HEK293 (cell line): Measurements from ENCODE around the gene PIPOX.

Source experiments
- CTCF ChIA-PET: fragments of 350-600 bp; formaldehyde crosslinking; extraction: SDS; loops from one replicate; lab custom pipeline; 2021; ENCODE audit warnings: antibody characterized with exemption; lab: Yijun Ruan, JAX
- POLR2A ChIA-PET: fragments of 300-600 bp; formaldehyde crosslinking; extraction: SDS; loops from one replicate; lab custom pipeline; 2020; ENCODE audit warnings: antibody characterized with exemption, inconsistent platforms; lab: Yijun Ruan, JAX
- H3K27ac ChIP-seq: fragments of 200-500 bp; sonication (Bioruptor generic); 2 replicates; pipeline ENCODE4 v1.5.1; 2014; ENCODE audit warnings: low read depth, low read length, control low read depth, inconsistent platforms; ENCODE audit errors: extremely low read depth
- H3K36me3 ChIP-seq, 2 experiments: fragments of 200-500 bp in 1 of 2; sonication (Bioruptor generic) in 1 of 2; 1 replicate in 1 of 2; 2 replicates in 1 of 2; pipeline ENCODE4 v1.5.1; 2014 to 2017; ENCODE audit warnings: inconsistent platforms in 2 of 2, low read length in 2 of 2; ENCODE audit not compliant: control insufficient read depth in 2 of 2, insufficient read depth in 1 of 2
- H3K4me1 ChIP-seq: fragments of 200-500 bp; sonication (Bioruptor generic); 2 replicates; pipeline ENCODE4 v1.5.1; 2014; ENCODE audit warnings: mild to moderate bottlenecking, low read length, inconsistent platforms; ENCODE audit not compliant: control insufficient read depth, insufficient read depth
- H3K4me3 ChIP-seq: 2 replicates; pipeline ENCODE4 v1.5.1; 2011; ENCODE audit warnings: low read depth, mild to moderate bottlenecking, control low read depth, low read length, moderate library complexity
- H3K9me3 ChIP-seq: fragments of 200-500 bp; sonication (Bioruptor generic); 2 replicates; pipeline ENCODE4 v1.5.1; 2014; ENCODE audit warnings: low read depth, low read length, inconsistent platforms; ENCODE audit not compliant: control insufficient read depth, insufficient read depth
- ELK4 ChIP-seq: IDR thresholded peaks from 2 replicates; pipeline ENCODE4 v1.6.1; 2011; ENCODE audit warnings: mild to moderate bottlenecking, low read depth, low read length, borderline replicate concordance
- HOXC10 ChIP-seq: sonication (generic); formaldehyde crosslinking; IDR thresholded peaks from 2 replicates; pipeline ENCODE4 v1.8.1; 2023; ENCODE audit warnings: mild to moderate bottlenecking, missing genetic modification reagents
- KLF16 ChIP-seq: fragments of 450-650 bp; formaldehyde crosslinking; IDR thresholded peaks from 2 replicates; pipeline ENCODE4 v1.5.1; 2017; ENCODE audit warnings: missing biosample characterization, missing genetic modification characterization
- PRDM1 ChIP-seq: fragments of 450-650 bp; formaldehyde crosslinking; IDR thresholded peaks from 2 replicates; pipeline ENCODE4; 2016; ENCODE audit warnings: missing biosample characterization, missing genetic modification characterization
- RBAK ChIP-seq: fragments of 450-650 bp; formaldehyde crosslinking; IDR thresholded peaks from 2 replicates; pipeline ENCODE4 v1.5.1; 2016; ENCODE audit warnings: missing biosample characterization, missing genetic modification characterization
- SCRT1 ChIP-seq: fragments of 450-650 bp; formaldehyde crosslinking; IDR thresholded peaks from 2 replicates; pipeline ENCODE4 v1.5.1; 2016; ENCODE audit warnings: missing biosample characterization, missing genetic modification characterization, borderline replicate concordance
- SCRT2 ChIP-seq: fragments of 450-650 bp; formaldehyde crosslinking; IDR thresholded peaks from 2 replicates; pipeline ENCODE4 v1.5.1; 2016; ENCODE audit warnings: missing biosample characterization, missing genetic modification characterization
- TRIM28 ChIP-seq: IDR thresholded peaks from 2 replicates; pipeline ENCODE4 v1.6.1; 2011; ENCODE audit warnings: low read length, control low read depth, borderline replicate concordance
- YY2 ChIP-seq: fragments of 450-650 bp; formaldehyde crosslinking; IDR thresholded peaks from 2 replicates; pipeline ENCODE4 v1.5.1; 2016; ENCODE audit warnings: missing biosample characterization, missing genetic modification characterization
- ZIC2 ChIP-seq: fragments of 450-650 bp; formaldehyde crosslinking; IDR thresholded peaks from 2 replicates; pipeline ENCODE4 v1.5.1; 2016; ENCODE audit warnings: missing biosample characterization, missing genetic modification characterization
- ZNF114 ChIP-seq: fragments of 450-650 bp; formaldehyde crosslinking; IDR thresholded peaks from 2 replicates; pipeline ENCODE4 v1.5.0; 2017; ENCODE audit warnings: missing biosample characterization, missing genetic modification characterization
- ZNF132 ChIP-seq: fragments of 450-650 bp; formaldehyde crosslinking; IDR thresholded peaks from 2 replicates; pipeline ENCODE4 v1.5.1; 2017; ENCODE audit warnings: missing biosample characterization, missing genetic modification characterization, borderline replicate concordance
- ZNF16 ChIP-seq: fragments of 450-650 bp; formaldehyde crosslinking; IDR thresholded peaks from 2 replicates; pipeline ENCODE4 v1.5.1; 2016; ENCODE audit warnings: low read depth, missing biosample characterization, missing genetic modification characterization
- ZNF175 ChIP-seq: fragments of 450-650 bp; formaldehyde crosslinking; IDR thresholded peaks from 2 replicates; pipeline ENCODE4 v1.5.1; 2016; ENCODE audit warnings: missing biosample characterization, missing genetic modification characterization
- ZNF18 ChIP-seq: fragments of 450-650 bp; formaldehyde crosslinking; IDR thresholded peaks from 2 replicates; pipeline ENCODE4 v1.5.1; 2016; ENCODE audit warnings: missing biosample characterization, missing genetic modification characterization
- ZNF366 ChIP-seq: fragments of 450-650 bp; formaldehyde crosslinking; conservative IDR thresholded peaks from 2 replicates; pipeline ENCODE4 v1.5.1; 2016; ENCODE audit warnings: missing biosample characterization, missing genetic modification characterization
- ZNF510 ChIP-seq: fragments of 450-650 bp; formaldehyde crosslinking; IDR thresholded peaks from 2 replicates; pipeline ENCODE4 v1.5.1; 2018; ENCODE audit warnings: mild to moderate bottlenecking, missing genetic modification characterization, missing biosample characterization; ENCODE audit not compliant: insufficient replicate concordance
- ZNF549 ChIP-seq: fragments of 450-650 bp; IDR thresholded peaks from 2 replicates; pipeline ENCODE4 v1.5.1; 2018; ENCODE audit warnings: missing biosample characterization, missing genetic modification characterization, mild to moderate bottlenecking, inconsistent platforms, moderate library complexity
- ZNF558 ChIP-seq: fragments of 450-650 bp; formaldehyde crosslinking; IDR thresholded peaks from 2 replicates; pipeline ENCODE4 v1.5.1; 2016; ENCODE audit warnings: missing biosample characterization, missing genetic modification characterization
- ZNF560 ChIP-seq: fragments of 450-650 bp; formaldehyde crosslinking; IDR thresholded peaks from 2 replicates; pipeline ENCODE4 v1.5.1; 2017; ENCODE audit warnings: missing biosample characterization, missing genetic modification characterization, borderline replicate concordance
- ZNF561 ChIP-seq: fragments of 450-650 bp; IDR thresholded peaks from 2 replicates; pipeline ENCODE4 v1.5.1; 2018; ENCODE audit warnings: missing biosample characterization, missing genetic modification characterization, borderline replicate concordance
- ZNF639 ChIP-seq: fragments of 450-650 bp; formaldehyde crosslinking; IDR thresholded peaks from 2 replicates; pipeline ENCODE4 v1.5.1; 2016; ENCODE audit warnings: missing biosample characterization, missing genetic modification characterization
- ZNF645 ChIP-seq: fragments of 450-650 bp; formaldehyde crosslinking; IDR thresholded peaks from 2 replicates; pipeline ENCODE4; 2016; ENCODE audit warnings: missing biosample characterization, missing genetic modification characterization
- ZSCAN30 ChIP-seq: fragments of 450-650 bp; IDR thresholded peaks from 2 replicates; pipeline ENCODE4 v1.5.1; 2018; ENCODE audit warnings: missing biosample characterization, mild to moderate bottlenecking, missing genetic modification characterization, moderate library complexity

PIPOX gene

GRCh38 chr17:29042679-29043538 lies at the start of gene PIPOX (continued):
- TF ChIP-seq ZNF18 (tag by site-specific recombination) (no peak), ZIC2 (tag by site-specific recombination) (peak; percentile 98)

- H3K9me3 ChIP-seq: no peaks in the 10 kb centered on the region
- CTCF ChIA-PET: interaction anchor here (1.4 to 1.6 kb wide), 2 partner anchors 28 to 119 kb away, joined by 5 read pairs; no protein-coding TSS in a partner anchor
- H3K36me3 ChIP-seq: no peaks in the 10 kb centered on the region
- no peaks in the 10 kb centered on the region for H3K4me1 ChIP-seq
- POLR2A ChIA-PET: interaction anchor here (0.5 kb wide), 1 partner anchor 298 kb away, joined by 4 read pairs; no protein-coding TSS in a partner anchor
- no peak overlapping the region for H3K27ac ChIP-seq
- H3K4me3 ChIP-seq: no peak overlapping the region
- TF ChIP-seq ZNF645 (no peak), SCRT2 (tag by site-specific recombination) (no peak), PRDM1 (tag by site-specific recombination) (no peak), ZNF114 (tag by site-specific recombination) (no peak), YY2 (tag by site-specific recombination) (no peak), ZNF639 (tag by site-specific recombination) (no peak), ZNF549 (tag by site-specific recombination) (no peak), ZNF132 (tag by site-specific recombination) (no peak), ZNF175 (tag by site-specific recombination) (no peak), KLF16 (tag by site-specific recombination) (no peak), ZNF560 (no peak), ELK4 (no peak), ZNF561 (tag by site-specific recombination) (no peak)
These were observed 49.1 kb upstream of the PIPOX start for GRCh38 chr17:28993645-28994426.

GRCh38 chr17:28996554-28997096 lies 46.3 kb upstream of the PIPOX start:
- Histone ChIP-seq H3K9me3 (no peaks in the 10 kb centered on the region), H3K4me3 (no peak overlapping the region), H3K36me3 (no peaks in the 10 kb centered on the region), H3K27ac (no peak overlapping the region), H3K4me1 (no peaks in the 10 kb centered on the region)
- ChIA-PET CTCF (interaction anchor here (1.3 kb wide), 1 partner anchor 43 kb away, joined by 4 read pairs; no protein-coding TSS in a partner anchor), POLR2A (interaction anchor here (1.4 kb wide), 1 partner anchor 82 kb away, joined by 3 read pairs; no protein-coding TSS in a partner anchor)
- TF ChIP-seq ZNF558: no peak
- TF ChIP-seq HOXC10: no peak
- no peak for TF ChIP-seq RBAK (tag by site-specific recombination)
- TF ChIP-seq TRIM28: no peak
- peak; percentile 90 for TF ChIP-seq SCRT1
- peak; percentile 97 for TF ChIP-seq SCRT2 (tag by site-specific recombination)
- no peak for TF ChIP-seq ZSCAN30 (tag by site-specific recombination)
- no peak for TF ChIP-seq ZNF510 (tag by site-specific recombination)
- no peak for TF ChIP-seq ZNF366 (tag by site-specific recombination)
- no peak for TF ChIP-seq ZNF132 (tag by site-specific recombination)
- no peak for TF ChIP-seq ZNF639 (tag by site-specific recombination)
- TF ChIP-seq ZNF16 (tag by site-specific recombination): no peak
